Mesothelial cell of epicardium (in vitro differentiated cells): ENCODE measurements around the gene KIF16B. TPM values are rescaled to one million over a fixed set of nuclear protein-coding genes. Genes with fewer than 3 reads are reported as not detected.

Experiments used
- DNase-seq, 2 experiments: peaks; one replicate each; pipeline ENCODE4 v3.0.0; 2021; ENCODE audit warnings: low spot score in 2 of 2; ENCODE audit not compliant: unreplicated experiment in 2 of 2
- H3K27ac Mint-ChIP-seq: 2 replicates; pipeline ENCODE4 v1.8.0; 2021; ENCODE audit warnings: mixed read lengths
- H3K27me3 Mint-ChIP-seq: 2 replicates; pipeline ENCODE4 v1.8.0; 2021; ENCODE audit warnings: low read depth, mixed read lengths
- H3K36me3 Mint-ChIP-seq: 2 replicates; pipeline ENCODE4 v1.8.0; 2021; ENCODE audit warnings: mixed read lengths
- H3K4me1 Mint-ChIP-seq: 2 replicates; pipeline ENCODE4 v1.8.0; 2021; ENCODE audit warnings: mixed read lengths
- H3K4me3 Mint-ChIP-seq: 2 replicates; pipeline ENCODE4 v1.8.0; 2021; ENCODE audit warnings: mild to moderate bottlenecking, moderate library complexity, mixed read lengths
- H3K9me3 Mint-ChIP-seq: 2 replicates; pipeline ENCODE4 v1.8.0; 2021; ENCODE audit warnings: mixed read lengths
- CTCF ChIP-seq: fragments of 200-600 bp; sonication (generic); IDR thresholded peaks from one replicate; pipeline ENCODE4 v1.5.0; 2021; ENCODE audit warnings: antibody characterized with exemption; ENCODE audit not compliant: unreplicated experiment
- total RNA-seq: library from RNA; stranded (reverse); gene quantifications from 3 replicates; pipeline ENCODE4 v1.2.1, GENCODE V29; 2021

Gene KIF16B
- total RNA-seq, 1 donor from 2014 or later = 12.8 TPM

GRCh38 chr20:16541878-16542277 is 31.4 kb downstream of the KIF16B start:
- Mint-ChIP-seq H3K27me3 (no peaks in the 10 kb centered on the region), H3K4me3 (no peak overlapping the region), H3K9me3 (peaks cover 2% of the 10 kb centered on the region), H3K4me1 (no peaks in the 10 kb centered on the region), H3K27ac (no peak overlapping the region), H3K36me3 (no peaks in the 10 kb centered on the region)
- no peak for DNase-seq
- TF ChIP-seq CTCF = no peak

GRCh38 chr20:16541226-16541625 is 32.0 kb downstream of the KIF16B start:
- no peak for DNase-seq
- Mint-ChIP-seq H3K4me1 (no peaks in the 10 kb centered on the region), H3K36me3 (no peaks in the 10 kb centered on the region), H3K4me3 (no peak overlapping the region), H3K27ac (no peak overlapping the region), H3K27me3 (no peaks in the 10 kb centered on the region), H3K9me3 (peaks cover 3% of the 10 kb centered on the region)
- no peak for TF ChIP-seq CTCF

GRCh38 chr20:16539280-16540021 is 33.8 kb downstream of the KIF16B start:
- DNase-seq = no peak
- Mint-ChIP-seq H3K27me3 (no peaks in the 10 kb centered on the region), H3K27ac (no peak overlapping the region), H3K4me1 (no peaks in the 10 kb centered on the region), H3K4me3 (no peak overlapping the region), H3K36me3 (no peaks in the 10 kb centered on the region), H3K9me3 (peaks cover 7% of the 10 kb centered on the region)
- no peak for TF ChIP-seq CTCF

GRCh38 chr20:16538779-16539178 is 34.5 kb downstream of the KIF16B start:
- H3K9me3 Mint-ChIP-seq = peaks cover 7% of the 10 kb centered on the region
- no peak overlapping the region for H3K4me3 Mint-ChIP-seq
- no peaks in the 10 kb centered on the region for H3K27me3 Mint-ChIP-seq
- no peak for TF ChIP-seq CTCF
- H3K36me3 Mint-ChIP-seq = no peaks in the 10 kb centered on the region
- no peak overlapping the region for H3K27ac Mint-ChIP-seq
- no peaks in the 10 kb centered on the region for H3K4me1 Mint-ChIP-seq
- DNase-seq = no peak

GRCh38 chr20:16537918-16538317 is 35.3 kb downstream of the KIF16B start:
- Mint-ChIP-seq H3K27me3 (no peaks in the 10 kb centered on the region), H3K27ac (no peak overlapping the region), H3K4me3 (no peak overlapping the region), H3K36me3 (no peaks in the 10 kb centered on the region), H3K4me1 (no peaks in the 10 kb centered on the region), H3K9me3 (peaks cover 7% of the 10 kb centered on the region)
- DNase-seq = no peak
- TF ChIP-seq CTCF = no peak
